Melanocyte of skin (primary cell): Measurements from ENCODE around the gene FADD. TPM values are rescaled to one million over a fixed set of nuclear protein-coding genes. Genes with fewer than 3 reads are reported as not detected.

Experiments used
- total RNA-seq, 2 donors: library from RNA; depleted of rRNA; stranded (reverse); fragments of >200 nt; gene quantifications; 2 replicates each; pipeline ENCODE4 v1.2.3, GENCODE V29; 2012

FADD gene, protein sequence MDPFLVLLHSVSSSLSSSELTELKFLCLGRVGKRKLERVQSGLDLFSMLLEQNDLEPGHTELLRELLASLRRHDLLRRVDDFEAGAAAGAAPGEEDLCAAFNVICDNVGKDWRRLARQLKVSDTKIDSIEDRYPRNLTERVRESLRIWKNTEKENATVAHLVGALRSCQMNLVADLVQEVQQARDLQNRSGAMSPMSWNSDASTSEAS
- total RNA-seq: 10 to 100 TPM; 66.4 to 75.9 TPM

GRCh38 chr11:70202920-70203750 lies at the start of gene FADD:
TSS of gene FADD (plus strand) at chr11:70203296. CDS start at chr11:70203460, 164 bp downstream.

Other genes starting within 250 kb of the FADD start
- gene ANO1, start 125.0 kb upstream of the FADD start, total RNA-seq: not detected
- 10 to 100 TPM; 65.6 to 86.0 TPM for gene PPFIA1, start 67.4 kb downstream of the FADD start, total RNA-seq
- 100 to 1,000 TPM; 270 to 320 TPM for gene CTTN, start 195.2 kb downstream of the FADD start, total RNA-seq